Osteocyte (in vitro differentiated cells): ENCODE measurements around the gene PTTG1. TPM values are rescaled to one million over a fixed set of nuclear protein-coding genes. Genes with fewer than 3 reads are reported as not detected.

Experiments
- DNase-seq: peaks from one replicate; pipeline ENCODE4 v3.0.0; 2021; ENCODE audit warnings: mixed read lengths; ENCODE audit not compliant: unreplicated experiment; ENCODE audit errors: extremely low spot score
- H3K27ac Mint-ChIP-seq: one replicate; pipeline ENCODE4 v1.8.0; 2021; ENCODE audit warnings: mild to moderate bottlenecking, mixed read lengths; ENCODE audit not compliant: unreplicated experiment
- H3K27me3 Mint-ChIP-seq: one replicate; pipeline ENCODE4 v1.8.0; 2021; ENCODE audit warnings: mixed read lengths; ENCODE audit not compliant: unreplicated experiment
- H3K36me3 Mint-ChIP-seq: one replicate; pipeline ENCODE4 v1.8.0; 2021; ENCODE audit warnings: mixed read lengths; ENCODE audit not compliant: unreplicated experiment
- H3K4me1 Mint-ChIP-seq: one replicate; pipeline ENCODE4 v1.8.0; 2021; ENCODE audit warnings: mixed read lengths; ENCODE audit not compliant: unreplicated experiment
- H3K4me3 Mint-ChIP-seq: one replicate; pipeline ENCODE4 v1.8.0; 2021; ENCODE audit warnings: mild to moderate bottlenecking, moderate library complexity, mixed read lengths; ENCODE audit not compliant: unreplicated experiment
- H3K9me3 Mint-ChIP-seq: one replicate; pipeline ENCODE4 v1.8.0; 2021; ENCODE audit warnings: mixed read lengths; ENCODE audit not compliant: unreplicated experiment
- CTCF ChIP-seq: fragments of 200-600 bp; sonication (generic); IDR thresholded peaks from 2 replicates; pipeline ENCODE4 v1.5.0; 2021; ENCODE audit warnings: antibody characterized with exemption, mild to moderate bottlenecking, moderate library complexity
- total RNA-seq: library from RNA; stranded (reverse); gene quantifications from 2 replicates; pipeline ENCODE4 v1.2.1, GENCODE V29; 2021

The PTTG1 gene
- total RNA-seq, 1 donor from 2014 or later, result 20.7 TPM

- Mint-ChIP-seq H3K27me3 (peaks cover 35% of the 10 kb centered on the region), H3K4me1 (peaks cover 10% of the 10 kb centered on the region), H3K27ac (peak overlapping the region; percentile 28), H3K36me3 (no peaks in the 10 kb centered on the region), H3K4me3 (peak overlapping the region; percentile 81), H3K9me3 (no peaks in the 10 kb centered on the region)
- peak; percentile 76 for TF ChIP-seq CTCF
- no peak for DNase-seq
Measured at GRCh38 chr5:160438316-160439204, 16.9 kb downstream of the PTTG1 start.

GRCh38 chr5:160439205-160439600 lies 17.5 kb downstream of the PTTG1 start:
- H3K27me3 Mint-ChIP-seq, result peaks cover 41% of the 10 kb centered on the region
- peak; percentile 96 for TF ChIP-seq CTCF
- H3K9me3 Mint-ChIP-seq, result no peaks in the 10 kb centered on the region
- peak; percentile 93 for DNase-seq
- peak overlapping the region; percentile 81 for H3K4me3 Mint-ChIP-seq
- H3K27ac Mint-ChIP-seq, result peak overlapping the region; percentile 33
- H3K36me3 Mint-ChIP-seq, result no peaks in the 10 kb centered on the region
- peaks cover 10% of the 10 kb centered on the region for H3K4me1 Mint-ChIP-seq

GRCh38 chr5:160441311-160441781 lies 19.7 kb downstream of the PTTG1 start:
- no peaks in the 10 kb centered on the region for H3K9me3 Mint-ChIP-seq
- H3K4me3 Mint-ChIP-seq, result no peak overlapping the region
- no peak for DNase-seq
- no peaks in the 10 kb centered on the region for H3K36me3 Mint-ChIP-seq
- H3K27me3 Mint-ChIP-seq, result peaks cover 47% of the 10 kb centered on the region
- no peak for TF ChIP-seq CTCF
- no peak overlapping the region for H3K27ac Mint-ChIP-seq
- H3K4me1 Mint-ChIP-seq, result peaks cover 10% of the 10 kb centered on the region

- TF ChIP-seq CTCF, result no peak
- no peak for DNase-seq
- no peaks in the 10 kb centered on the region for H3K36me3 Mint-ChIP-seq
Measured at GRCh38 chr5:160442824-160443431, 21.3 kb downstream of the PTTG1 start.

GRCh38 chr5:160444407-160444806 lies 22.8 kb downstream of the PTTG1 start:
- no peak for TF ChIP-seq CTCF
- H3K27me3 Mint-ChIP-seq, result peaks cover 40% of the 10 kb centered on the region
- no peaks in the 10 kb centered on the region for H3K4me1 Mint-ChIP-seq
- no peak overlapping the region for H3K4me3 Mint-ChIP-seq
- no peak overlapping the region for H3K27ac Mint-ChIP-seq
- peaks cover under 1% of the 10 kb centered on the region for H3K9me3 Mint-ChIP-seq
- no peak for DNase-seq
- no peaks in the 10 kb centered on the region for H3K36me3 Mint-ChIP-seq

More at GRCh38 chr5:160442824-160443431, 21.3 kb downstream of the PTTG1 start:
- no peaks in the 10 kb centered on the region for H3K9me3 Mint-ChIP-seq
- H3K4me3 Mint-ChIP-seq, result no peak overlapping the region
- peaks cover 10% of the 10 kb centered on the region for H3K4me1 Mint-ChIP-seq
- peaks cover 41% of the 10 kb centered on the region for H3K27me3 Mint-ChIP-seq
- no peak overlapping the region for H3K27ac Mint-ChIP-seq
